ENCODE measurements around the gene SPRR2D.
"Not testable (repeated sequence)": the region's sequence is repeated elsewhere in the genome, so short reads cannot be mapped to it uniquely, and the experiment has no call there.

SPRR2D gene

DNA sequence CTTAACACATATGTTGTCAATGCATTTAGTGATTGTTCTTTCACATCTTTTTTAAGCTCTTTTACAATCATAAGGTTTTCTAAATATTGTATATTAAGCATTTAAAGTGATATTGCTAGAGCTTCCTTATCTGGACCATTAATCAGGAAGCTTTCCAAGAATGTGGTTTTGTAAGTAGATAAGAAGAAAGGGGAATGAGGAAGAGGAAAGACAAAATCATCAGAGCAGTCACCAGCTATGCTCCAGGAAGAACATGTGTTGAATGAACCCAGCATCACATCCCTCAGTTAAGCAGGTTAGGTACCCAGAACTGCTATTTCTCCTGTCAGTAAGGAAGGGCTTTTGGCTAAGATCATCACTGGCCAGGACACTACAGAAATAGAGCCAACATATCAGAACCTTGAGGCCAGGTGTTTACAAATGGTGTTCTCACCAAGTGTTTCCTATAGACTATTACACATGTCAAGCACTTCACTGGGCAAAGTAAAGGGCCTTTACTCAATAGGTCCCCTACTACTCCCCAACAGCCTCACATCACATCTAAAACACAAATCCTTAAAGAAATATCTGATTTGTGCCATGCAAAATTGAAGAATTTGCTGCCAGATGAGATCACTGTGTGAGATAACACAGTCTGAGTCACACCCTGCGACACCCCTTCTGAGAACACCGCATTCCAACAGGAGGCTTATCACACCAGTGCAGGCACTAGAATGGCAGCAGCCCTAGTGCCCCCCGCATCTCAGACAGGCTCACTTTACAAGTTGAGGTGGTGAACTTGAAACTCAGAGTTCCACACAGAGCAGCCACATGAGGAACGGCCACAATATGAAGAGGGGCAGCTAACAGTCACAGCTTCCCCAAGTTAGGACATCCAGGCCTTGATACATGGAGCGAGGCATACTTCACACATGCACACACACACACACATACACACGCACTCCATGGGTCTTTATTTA, 18.2 kb upstream of the SPRR2D start:
- TF ChIP-seq, protein P1, sequence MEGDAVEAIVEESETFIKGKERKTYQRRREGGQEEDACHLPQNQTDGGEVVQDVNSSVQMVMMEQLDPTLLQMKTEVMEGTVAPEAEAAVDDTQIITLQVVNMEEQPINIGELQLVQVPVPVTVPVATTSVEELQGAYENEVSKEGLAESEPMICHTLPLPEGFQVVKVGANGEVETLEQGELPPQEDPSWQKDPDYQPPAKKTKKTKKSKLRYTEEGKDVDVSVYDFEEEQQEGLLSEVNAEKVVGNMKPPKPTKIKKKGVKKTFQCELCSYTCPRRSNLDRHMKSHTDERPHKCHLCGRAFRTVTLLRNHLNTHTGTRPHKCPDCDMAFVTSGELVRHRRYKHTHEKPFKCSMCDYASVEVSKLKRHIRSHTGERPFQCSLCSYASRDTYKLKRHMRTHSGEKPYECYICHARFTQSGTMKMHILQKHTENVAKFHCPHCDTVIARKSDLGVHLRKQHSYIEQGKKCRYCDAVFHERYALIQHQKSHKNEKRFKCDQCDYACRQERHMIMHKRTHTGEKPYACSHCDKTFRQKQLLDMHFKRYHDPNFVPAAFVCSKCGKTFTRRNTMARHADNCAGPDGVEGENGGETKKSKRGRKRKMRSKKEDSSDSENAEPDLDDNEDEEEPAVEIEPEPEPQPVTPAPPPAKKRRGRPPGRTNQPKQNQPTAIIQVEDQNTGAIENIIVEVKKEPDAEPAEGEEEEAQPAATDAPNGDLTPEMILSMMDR (conservative IDR thresholded peaks at IDR 0.05; ENCODE audit: control insufficient read depth, insufficient read depth, low read depth, low read length), result no peak
- no peak for DNase-seq (ENCODE audit: low read depth)
- H3K4me3 ChIP-seq (ENCODE audit: control insufficient read depth, low read depth, low read length), result no peak overlapping the region

DNA sequence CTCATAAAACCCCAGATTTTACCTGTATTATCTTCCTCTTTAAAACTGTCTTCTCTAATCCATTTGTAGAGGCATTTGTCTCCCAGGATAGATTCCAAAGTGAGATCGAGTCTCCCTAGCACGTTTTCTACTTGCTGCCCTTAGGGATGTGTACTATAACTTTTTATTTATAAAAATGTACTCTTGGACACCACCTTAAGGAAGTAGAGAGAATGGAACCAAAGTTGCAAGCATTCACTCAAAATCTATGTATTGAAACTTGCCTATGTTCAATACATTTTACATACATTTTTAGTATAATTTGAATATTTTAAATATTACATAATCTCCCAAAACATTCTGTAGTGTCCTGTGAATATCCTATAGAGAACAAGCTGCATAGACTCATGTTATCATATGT, 17.2 kb upstream of the SPRR2D start:
- TF ChIP-seq, protein P1 (conservative IDR thresholded peaks at IDR 0.05; ENCODE audit: control insufficient read depth, insufficient read depth, low read depth, low read length), result no peak
- H3K4me3 ChIP-seq (ENCODE audit: control insufficient read depth, low read depth, low read length), result no peak overlapping the region
- DNase-seq (ENCODE audit: low read depth), result no peak

GRCh38 chr1:153057375-153057774, 16.5 kb upstream of the SPRR2D start, which contains the start of gene SPRR2A:
TSS of gene SPRR2A (minus strand) at chr1:153057512. CDS start at chr1:153056735, 777 bp downstream.
- TF ChIP-seq, protein P1 (conservative IDR thresholded peaks at IDR 0.05; ENCODE audit: control insufficient read depth, insufficient read depth, low read depth, low read length), result no peak
- no peak for DNase-seq (ENCODE audit: low read depth)
- no peak within 1 kb of the TSS for H3K4me3 ChIP-seq (ENCODE audit: control insufficient read depth, low read depth, low read length)

DNA sequence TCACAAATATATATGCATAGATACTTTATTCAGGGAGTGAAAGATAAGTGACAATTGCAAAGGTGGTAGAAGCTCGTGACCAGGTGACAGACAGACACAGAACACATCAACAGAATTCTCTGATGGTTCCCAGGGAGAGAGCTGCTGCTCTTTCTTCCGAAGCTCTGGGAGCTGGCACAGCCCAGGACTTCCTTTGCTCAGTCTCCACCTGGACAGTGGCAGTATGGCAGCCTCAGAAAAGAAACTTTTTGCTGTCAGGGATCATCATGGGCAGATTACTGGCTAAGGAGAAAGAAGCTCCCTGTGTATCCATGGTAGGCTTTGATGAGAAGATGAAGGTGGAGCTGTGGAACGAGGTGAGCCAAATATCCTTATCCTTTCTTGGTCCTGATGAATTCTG, 15.2 kb upstream of the SPRR2D start:
- not testable (repeated sequence) for DNase-seq (ENCODE audit: low read depth); H3K4me3 ChIP-seq (ENCODE audit: control insufficient read depth, low read depth, low read length)

DNA sequence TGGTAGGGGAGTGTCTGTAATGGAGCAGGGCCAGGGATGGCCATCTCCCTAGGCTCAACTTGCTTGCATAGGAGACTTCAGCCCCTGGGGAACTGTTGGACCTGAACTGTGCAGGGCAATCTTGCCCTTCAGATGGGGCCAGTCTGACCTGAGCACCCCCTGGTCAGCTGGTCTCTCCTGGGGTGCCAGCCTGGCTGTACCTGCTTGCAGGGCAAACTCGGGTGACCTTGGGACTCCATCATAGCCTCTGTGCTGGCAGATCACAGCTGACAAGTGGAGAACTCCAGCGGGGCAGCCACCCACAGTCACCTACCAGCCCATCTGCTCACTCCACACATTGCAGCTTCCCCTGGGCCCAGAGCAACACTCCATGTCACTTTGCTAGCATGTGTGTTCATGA, 8.3 kb upstream of the SPRR2D start:
- H3K4me3 ChIP-seq (ENCODE audit: control insufficient read depth, low read depth, low read length), result no peak overlapping the region
- DNase-seq (ENCODE audit: low read depth), result no peak
- TF ChIP-seq, protein P1 (conservative IDR thresholded peaks at IDR 0.05; ENCODE audit: control insufficient read depth, insufficient read depth, low read depth, low read length), result no peak

DNA sequence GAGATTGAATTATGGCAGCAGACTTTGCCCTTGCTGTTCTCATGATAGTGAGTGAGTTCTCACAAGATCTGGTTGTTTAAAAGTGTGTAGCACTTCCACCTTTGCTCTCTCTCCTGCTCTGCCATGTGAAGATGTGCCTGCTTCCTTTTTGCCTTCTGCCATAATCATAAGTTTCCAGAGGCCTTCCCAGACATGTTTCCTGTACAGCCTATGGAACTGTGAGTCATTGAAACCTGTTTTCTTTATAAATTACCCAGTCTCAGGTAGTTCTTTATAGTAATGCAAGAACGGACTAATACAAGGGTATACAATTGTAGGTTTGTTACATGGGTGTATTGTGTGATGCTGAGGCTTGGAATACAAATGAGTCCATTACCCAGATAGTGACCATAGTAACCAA, 5.7 kb downstream of the SPRR2D start:
- TF ChIP-seq, protein P1 (conservative IDR thresholded peaks at IDR 0.05; ENCODE audit: control insufficient read depth, insufficient read depth, low read depth, low read length), result no peak
- H3K4me3 ChIP-seq (ENCODE audit: control insufficient read depth, low read depth, low read length), result no peak overlapping the region
- no peak for DNase-seq (ENCODE audit: low read depth)

GRCh38 chr1:153032677-153033308, 8.1 kb downstream of the SPRR2D start:
- H3K4me3 ChIP-seq (ENCODE audit: control insufficient read depth, low read depth, low read length), result no peak overlapping the region
- TF ChIP-seq, protein P1 (conservative IDR thresholded peaks at IDR 0.05; ENCODE audit: control insufficient read depth, insufficient read depth, low read depth, low read length), result peak; percentile 22
- DNase-seq (ENCODE audit: low read depth), result peak; percentile 66
